ENCODE measurements around the gene SAFB.

Gene SAFB

GRCh38 chr19:5694956-5695648 lies 72.2 kb downstream of the SAFB start:
- no peak overlapping the region for H3K9ac ChIP-seq (ENCODE audit: low read depth, low read length, poor library complexity, severe bottlenecking)
- H2AFZ ChIP-seq (ENCODE audit: low read length): no peak overlapping the region
- H3K9me2 ChIP-seq (replicated peaks; ENCODE audit: low read depth, low read length): no peaks in the 10 kb centered on the region
- no peak overlapping the region for H3K4me3 ChIP-seq (ENCODE audit: low read length, poor library complexity, severe bottlenecking)
- H3F3A ChIP-seq (ENCODE audit: low read depth): no peaks in the 10 kb centered on the region
- H3K36me3 ChIP-seq (ENCODE audit: insufficient read depth, low read length): peaks cover 75% of the 10 kb centered on the region; the same call in 1 of the 2 replicates
- TF ChIP-seq, protein P1, sequence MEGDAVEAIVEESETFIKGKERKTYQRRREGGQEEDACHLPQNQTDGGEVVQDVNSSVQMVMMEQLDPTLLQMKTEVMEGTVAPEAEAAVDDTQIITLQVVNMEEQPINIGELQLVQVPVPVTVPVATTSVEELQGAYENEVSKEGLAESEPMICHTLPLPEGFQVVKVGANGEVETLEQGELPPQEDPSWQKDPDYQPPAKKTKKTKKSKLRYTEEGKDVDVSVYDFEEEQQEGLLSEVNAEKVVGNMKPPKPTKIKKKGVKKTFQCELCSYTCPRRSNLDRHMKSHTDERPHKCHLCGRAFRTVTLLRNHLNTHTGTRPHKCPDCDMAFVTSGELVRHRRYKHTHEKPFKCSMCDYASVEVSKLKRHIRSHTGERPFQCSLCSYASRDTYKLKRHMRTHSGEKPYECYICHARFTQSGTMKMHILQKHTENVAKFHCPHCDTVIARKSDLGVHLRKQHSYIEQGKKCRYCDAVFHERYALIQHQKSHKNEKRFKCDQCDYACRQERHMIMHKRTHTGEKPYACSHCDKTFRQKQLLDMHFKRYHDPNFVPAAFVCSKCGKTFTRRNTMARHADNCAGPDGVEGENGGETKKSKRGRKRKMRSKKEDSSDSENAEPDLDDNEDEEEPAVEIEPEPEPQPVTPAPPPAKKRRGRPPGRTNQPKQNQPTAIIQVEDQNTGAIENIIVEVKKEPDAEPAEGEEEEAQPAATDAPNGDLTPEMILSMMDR (conservative IDR thresholded peaks at IDR 0.05; ENCODE audit: low read length): no peak
- no peak for TF ChIP-seq EZH2phosphoT487 (IDR thresholded peaks at IDR 0.05; ENCODE audit: borderline replicate concordance)
- peaks cover 63% of the 10 kb centered on the region for H3K79me2 ChIP-seq (ENCODE audit: insufficient read depth, low read length)
- H4K20me1 ChIP-seq (ENCODE audit: insufficient read depth, low read length, poor library complexity, severe bottlenecking): peaks cover 61% of the 10 kb centered on the region
- no peak overlapping the region for H3K4me2 ChIP-seq (ENCODE audit: low read depth, low read length, poor library complexity, severe bottlenecking)
- H3K27me3 ChIP-seq (ENCODE audit: insufficient read depth, low read length, poor library complexity, severe bottlenecking): peaks cover 8% of the 10 kb centered on the region
- H3K9me3 ChIP-seq (ENCODE audit: insufficient read depth, low read depth, low read length): no peaks in the 10 kb centered on the region
- peaks cover 8% of the 10 kb centered on the region for H3K4me1 ChIP-seq (ENCODE audit: insufficient read depth, low read length, poor library complexity, severe bottlenecking)

GRCh38 chr19:5695649-5696195 lies 72.8 kb downstream of the SAFB start:
- H3K9me3 ChIP-seq (ENCODE audit: insufficient read depth, low read depth, low read length): no peaks in the 10 kb centered on the region
- H3K36me3 ChIP-seq (ENCODE audit: insufficient read depth, low read length): peaks cover 81% of the 10 kb centered on the region; the same call in 1 of the 2 replicates
- peaks cover 2% of the 10 kb centered on the region for H3K27me3 ChIP-seq (ENCODE audit: insufficient read depth, low read length, poor library complexity, severe bottlenecking)
- H3K9ac ChIP-seq (ENCODE audit: low read depth, low read length, poor library complexity, severe bottlenecking): no peak overlapping the region
- no peaks in the 10 kb centered on the region for H3F3A ChIP-seq (ENCODE audit: low read depth)
- no peak overlapping the region for H3K4me2 ChIP-seq (ENCODE audit: low read depth, low read length, poor library complexity, severe bottlenecking)
- no peak overlapping the region for H2AFZ ChIP-seq (ENCODE audit: low read length)
- TF ChIP-seq, protein P1 (conservative IDR thresholded peaks at IDR 0.05; ENCODE audit: low read length): no peak
- TF ChIP-seq EZH2phosphoT487 (IDR thresholded peaks at IDR 0.05; ENCODE audit: borderline replicate concordance): no peak
- H3K4me1 ChIP-seq (ENCODE audit: insufficient read depth, low read length, poor library complexity, severe bottlenecking): peaks cover 8% of the 10 kb centered on the region
- H3K4me3 ChIP-seq (ENCODE audit: low read length, poor library complexity, severe bottlenecking): no peak overlapping the region
- peaks cover 56% of the 10 kb centered on the region for H3K79me2 ChIP-seq (ENCODE audit: insufficient read depth, low read length)
- peaks cover 57% of the 10 kb centered on the region for H4K20me1 ChIP-seq (ENCODE audit: insufficient read depth, low read length, poor library complexity, severe bottlenecking)
- H3K9me2 ChIP-seq (replicated peaks; ENCODE audit: low read depth, low read length): no peaks in the 10 kb centered on the region

DNA sequence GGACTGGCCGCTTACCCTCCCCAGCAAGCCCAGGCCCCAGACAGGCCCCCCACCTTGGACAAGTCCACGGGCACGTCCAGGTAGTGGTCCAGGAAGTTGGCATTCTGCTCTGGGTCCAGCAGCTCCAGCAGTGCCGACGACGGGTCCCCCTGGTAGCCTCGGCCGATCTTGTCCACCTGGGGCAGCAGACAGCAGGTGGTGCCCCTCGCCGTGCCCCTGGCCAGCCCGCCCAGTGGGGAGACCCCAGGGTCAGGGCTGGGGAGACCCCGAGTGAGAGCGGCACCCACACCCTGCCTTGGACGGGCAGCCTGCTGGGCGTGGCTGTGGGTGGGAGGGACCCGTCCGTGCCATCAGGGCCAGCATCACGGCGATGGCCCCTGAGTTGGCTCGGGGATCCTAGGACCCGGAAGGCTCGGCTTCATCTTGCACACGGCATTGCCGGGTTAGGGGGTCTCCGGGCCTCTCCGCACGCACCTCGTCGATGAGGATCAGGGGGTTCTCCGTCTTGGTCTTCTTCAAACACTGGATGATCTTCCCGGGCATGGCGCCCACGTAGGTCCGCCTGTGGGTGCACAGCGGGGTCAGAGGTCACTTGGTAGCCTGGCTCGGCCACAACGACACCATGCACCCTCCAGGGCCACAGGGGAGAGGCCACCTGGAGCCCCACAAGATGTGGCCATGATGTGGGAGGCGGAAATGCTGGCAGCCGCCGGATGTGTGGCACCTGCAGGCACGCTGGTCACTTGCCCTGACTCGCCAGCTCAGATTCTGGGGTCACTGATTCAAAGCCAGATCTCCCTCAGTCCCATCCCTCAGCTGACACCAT lies 73.5 kb downstream of the SAFB start:
- H3F3A ChIP-seq (ENCODE audit: low read depth): no peaks in the 10 kb centered on the region

More for the DNA sequence above, 73.5 kb downstream of the SAFB start:
- Histone ChIP-seq H3K9ac (ENCODE audit: low read depth, low read length, poor library complexity, severe bottlenecking) (no peak overlapping the region), H3K27me3 (ENCODE audit: insufficient read depth, low read length, poor library complexity, severe bottlenecking) (no peaks in the 10 kb centered on the region), H3K4me2 (ENCODE audit: low read depth, low read length, poor library complexity, severe bottlenecking) (no peak overlapping the region), H4K20me1 (ENCODE audit: insufficient read depth, low read length, poor library complexity, severe bottlenecking) (peaks cover 50% of the 10 kb centered on the region), H3K36me3 (ENCODE audit: insufficient read depth, low read length) (peaks cover 79% of the 10 kb centered on the region; the same call in 1 of the 2 replicates), H3K9me3 (ENCODE audit: insufficient read depth, low read depth, low read length) (no peaks in the 10 kb centered on the region), H3K9me2 (replicated peaks; ENCODE audit: low read depth, low read length) (no peaks in the 10 kb centered on the region), H3K4me1 (ENCODE audit: insufficient read depth, low read length, poor library complexity, severe bottlenecking) (peaks cover 8% of the 10 kb centered on the region), H3K79me2 (ENCODE audit: insufficient read depth, low read length) (peaks cover 50% of the 10 kb centered on the region), H3K4me3 (ENCODE audit: low read length, poor library complexity, severe bottlenecking) (no peak overlapping the region), H2AFZ (ENCODE audit: low read length) (no peak overlapping the region)
- TF ChIP-seq, protein P1 (conservative IDR thresholded peaks at IDR 0.05; ENCODE audit: low read length): no peak
- TF ChIP-seq EZH2phosphoT487 (IDR thresholded peaks at IDR 0.05; ENCODE audit: borderline replicate concordance): no peak

All from Loucy (cell line).